K562 (cell line): ENCODE data around the gene PPM1E. TPM values are rescaled to one million over a fixed set of nuclear protein-coding genes. Genes with fewer than 3 reads are reported as not detected.
A peak's percentile ranks its signal among the peaks of the same experiment; 100 is the strongest.

ENCODE experiments used
- ATAC-seq: fragments of 200-7000 bp; cut with Tn5 transposase; 3 replicates; pipeline ENCODE4 v1.9.1; 2020; ENCODE audit warnings: moderate library complexity
- BruUV-seq: library from RNA; stranded (reverse); fragments of 400-500 nt; replicated peaks from 2 replicates; lab custom pipeline; 2021; lab: Mats Ljungman, UMichigan
- CTCF ChIA-PET: fragments of 300-600 bp; formaldehyde crosslinking; extraction: SDS; loops from one replicate; lab custom pipeline; 2021; ENCODE audit warnings: low intra/inter-chr PET ratio; lab: Yijun Ruan, JAX
- POLR2A ChIA-PET: fragments of 300-600, 350-650 bp; sonication (Branson Sonifier 250); formaldehyde crosslinking; extraction: SDS; loops from one replicate; lab custom pipeline; 2021; ENCODE audit warnings: antibody characterized with exemption, inconsistent platforms; lab: Yijun Ruan, JAX
- DNase-seq, 4 experiments: peaks; one replicate each; pipeline versions ENCODE4 v3.0.0 to v3.0.0-alpha.2; 2011 to 2018; ENCODE audit warnings: low spot score in 3 of 4, mixed read lengths in 3 of 4; ENCODE audit errors: extremely low read depth in 1 of 4
- FAIRE-seq: peaks from 2 replicates; lab custom pipeline; 2011; peaks lifted over from hg19 to GRCh38; lab: Jason Lieb, UNC
- H2AFZ ChIP-seq: 2 replicates; pipeline ENCODE4 v1.6.0; 2011; ENCODE audit warnings: low read depth, low read length, control low read depth, inconsistent platforms
- H3K27ac ChIP-seq: fragments of 200-600 bp; 3 replicates; pipeline ENCODE4 v1.8.0; 2011; ENCODE audit warnings: low read depth, mild to moderate bottlenecking, control low read depth, inconsistent platforms, low read length, moderate library complexity, mixed read lengths; ENCODE audit errors: extremely low read depth
- H3K27me3 ChIP-seq, 2 experiments: fragments of 300-600 bp in 1 of 2; 2 replicates in 1 of 2; 3 replicates in 1 of 2; pipeline versions ENCODE4 v1.6.0 to v1.8.0; 2011; ENCODE audit warnings: inconsistent platforms in 2 of 2, low read length in 2 of 2, mild to moderate bottlenecking in 1 of 2, mixed read lengths in 1 of 2, moderate library complexity in 1 of 2; ENCODE audit not compliant: control insufficient read depth in 2 of 2, insufficient read depth in 2 of 2
- H3K36me3 ChIP-seq: fragments of 300-600 bp; 3 replicates; pipeline ENCODE4 v1.8.0; 2011; ENCODE audit warnings: mild to moderate bottlenecking, low read length, inconsistent platforms; ENCODE audit not compliant: control insufficient read depth, insufficient read depth
- H3K4me1 ChIP-seq, 2 experiments: fragments of 200-600 bp in 1 of 2; replicated peaks in 1 of 2; 2 replicates in 1 of 2; 3 replicates in 1 of 2; pipeline versions ENCODE4 v1.5.1 to v1.8.0; 2011; ENCODE audit warnings: inconsistent platforms in 2 of 2, low read length in 2 of 2, mild to moderate bottlenecking in 1 of 2, mixed read lengths in 1 of 2, moderate library complexity in 1 of 2; ENCODE audit not compliant: control insufficient read depth in 2 of 2, insufficient read depth in 2 of 2
- H3K4me2 ChIP-seq: 2 replicates; pipeline ENCODE4 v1.6.1; 2011; ENCODE audit warnings: low read length, control low read depth, inconsistent platforms, mixed read lengths; ENCODE audit not compliant: insufficient read depth
- H3K4me3 ChIP-seq: fragments of 200-600 bp; sonication (generic), shearing (Covaris generic); 2 replicates; pipeline ENCODE4 v1.5.1; 2016; ENCODE audit warnings: control low read depth, inconsistent platforms
- H3K79me2 ChIP-seq: fragments of 200-600 bp; 3 replicates; pipeline ENCODE4 v1.8.0; 2011; ENCODE audit warnings: low read length, inconsistent platforms; ENCODE audit not compliant: control insufficient read depth, insufficient read depth
- H3K9ac ChIP-seq, 2 experiments: 2 replicates each; pipeline versions ENCODE4 v1.6.0 to v1.6.1; 2011; ENCODE audit warnings: low read depth in 2 of 2, low read length in 2 of 2, control low read depth in 1 of 2, inconsistent platforms in 1 of 2, mild to moderate bottlenecking in 1 of 2, mixed read lengths in 1 of 2; ENCODE audit not compliant: insufficient read depth in 1 of 2
- H3K9me1 ChIP-seq: one replicate; pipeline ENCODE4 v1.6.0; 2011; ENCODE audit warnings: inconsistent platforms, mild to moderate bottlenecking, low read length, moderate library complexity; ENCODE audit not compliant: control insufficient read depth, insufficient read depth
- H3K9me3 ChIP-seq: replicated peaks from 2 replicates; pipeline ENCODE4 v1.5.1; 2011; ENCODE audit warnings: low read depth, low read length, inconsistent platforms; ENCODE audit not compliant: control insufficient read depth, insufficient read depth
- H4K20me1 ChIP-seq: replicated peaks from 2 replicates; pipeline ENCODE4 v1.6.1; 2011; ENCODE audit warnings: low read length, inconsistent platforms, mixed read lengths; ENCODE audit not compliant: control insufficient read depth, insufficient read depth
- C11orf30 ChIP-seq: fragments of 450-650 bp; IDR thresholded peaks from 2 replicates; pipeline ENCODE4 v1.6.1; 2016; ENCODE audit warnings: low read depth, mild to moderate bottlenecking
- KDM1A ChIP-seq, 2 experiments: fragments of 450-650 bp; IDR thresholded peaks; 2 replicates each; pipeline ENCODE4 v1.6.1; 2016; ENCODE audit warnings: mild to moderate bottlenecking in 2 of 2
- MAFG ChIP-seq: fragments of 450-650 bp; conservative IDR thresholded peaks from 2 replicates; pipeline ENCODE4 v1.6.1; 2016; ENCODE audit warnings: missing genetic modification characterization, missing compliant biosample characterization
- MEF2D ChIP-seq: conservative IDR thresholded peaks from 2 replicates; pipeline ENCODE4 v1.6.1; 2016; ENCODE audit warnings: low read depth, missing genetic modification characterization, missing compliant biosample characterization
- NR1H2 ChIP-seq: sonication (generic); formaldehyde crosslinking; IDR thresholded peaks from 2 replicates; pipeline ENCODE4 v1.4.0; 2020; ENCODE audit warnings: mild to moderate bottlenecking, missing genetic modification reagents
- NR2C2 ChIP-seq, 2 experiments: fragments of 200-800 bp in 1 of 2; sonication (Bioruptor generic) in 1 of 2; sonication (generic) in 1 of 2; formaldehyde crosslinking in 1 of 2; IDR thresholded peaks; 2 replicates each; pipeline versions ENCODE4 v1.6.1 to v1.8.0; 2016 to 2022; ENCODE audit warnings: mild to moderate bottlenecking in 1 of 2, missing compliant biosample characterization in 1 of 2, missing genetic modification characterization in 1 of 2, missing genetic modification reagents in 1 of 2
- RCOR1 ChIP-seq, 2 experiments: IDR thresholded peaks; 2 replicates each; pipeline ENCODE4 v1.6.1; 2012; ENCODE audit warnings: low read depth in 2 of 2, low read length in 2 of 2, borderline replicate concordance in 1 of 2, improper control_type of control experiment in 1 of 2
- SRSF9 ChIP-seq: fragments of 200-400 bp; formaldehyde crosslinking; IDR thresholded peaks from 2 replicates; pipeline ENCODE4 v1.6.1; 2017; ENCODE audit warnings: low read depth, low read length, borderline replicate concordance
- ZBTB11 ChIP-seq, 3 experiments: fragments of 200-800 bp in 1 of 3; fragments of 250-450 bp in 1 of 3; fragments of 450-650 bp in 1 of 3; sonication (Bioruptor Pico) in 1 of 3; sonication (Bioruptor generic) in 1 of 3; formaldehyde crosslinking in 1 of 3; IDR thresholded peaks; 2 replicates each; pipeline versions ENCODE4 v1.6.1 to v1.8.0; 2016 to 2022; ENCODE audit warnings: mild to moderate bottlenecking in 2 of 3, missing genetic modification characterization in 2 of 3, missing compliant biosample characterization in 1 of 3, moderate library complexity in 1 of 3
- ZNF316 ChIP-seq: fragments of 450-650 bp; IDR thresholded peaks from 2 replicates; pipeline ENCODE4 v1.6.1; 2016
- WGBS: fragments of 100-300 bp; shearing (Covaris generic); methylation state at CpG from one replicate; pipeline ENCODE4 v1.1.6; 2016; ENCODE audit warnings: low coverage, mixed read lengths; ENCODE audit not compliant: insufficient coverage; ENCODE audit errors: missing lambda C conversion rate; 5-methylcytosine and 5-hydroxymethylcytosine counted together
- in situ Hi-C: fragments of 300-500 bp; cut with MboI; formaldehyde crosslinking; loops from 4 replicates; pipeline ENCODE4 v1.15.0; 2018; ENCODE audit warnings: inconsistent platforms, mixed read lengths
- intact Hi-C: fragments of 100-400 bp; cut with micrococcal nuclease; formaldehyde crosslinking; loops from 2 replicates; pipeline ENCODE4 v1.14.2; 2022
- polyA plus RNA-seq, 8 experiments: library from polyadenylated mRNA; depleted of rRNA in 4 of 8; stranded (reverse) in 5 of 8; unstranded in 3 of 8; fragments of >200 nt; fragmentation: Nextera tagmentation in 2 of 8; fragmentation: Illumina TruSeq in 1 of 8; extraction: Ambion mirVana in 2 of 8; extraction: Trizol in 1 of 8; gene quantifications; 2 replicates each; pipeline versions ENCODE4 v1.2.1 to v1.2.3, GENCODE V29; 2011 to 2014; ENCODE audit warnings: inconsistent platforms in 1 of 8, missing spikeins in 1 of 8
- total RNA-seq, 7 experiments: library from RNA; depleted of rRNA in 6 of 7; stranded (reverse); fragments of >200 nt in 6 of 7; fragmentation: Illumina TruSeq in 2 of 7; extraction: Trizol in 2 of 7; gene quantifications; 2 replicates each; pipeline versions ENCODE4 v1.2.1 to v1.2.3, GENCODE V29; 2011 to 2021; ENCODE audit warnings: low replicate concordance in 1 of 7
- TF ChIP-seq, protein P1 (sequence below): fragments of 250-450 bp; sonication (Bioruptor Pico); IDR thresholded peaks from 2 replicates; pipeline ENCODE4 v1.9.0; 2021; ENCODE audit warnings: mild to moderate bottlenecking, inconsistent platforms
- TF ChIP-seq, protein P2 (sequence below), 2 experiments: IDR thresholded peaks in 1 of 2; conservative IDR thresholded peaks in 1 of 2; 2 replicates each; pipeline ENCODE4 v1.6.1; 2016; ENCODE audit warnings: low read depth in 2 of 2, mild to moderate bottlenecking in 1 of 2, missing compliant biosample characterization in 1 of 2, missing genetic modification characterization in 1 of 2, moderate library complexity in 1 of 2

PPM1E gene
- total and polyA plus RNA-seq, 9 of the 15 experiments (the other 6 are each of a cell fraction or from before 2014, with no cell fraction given), result 1.0 to 5.7 (median 4.7) TPM

DNA sequence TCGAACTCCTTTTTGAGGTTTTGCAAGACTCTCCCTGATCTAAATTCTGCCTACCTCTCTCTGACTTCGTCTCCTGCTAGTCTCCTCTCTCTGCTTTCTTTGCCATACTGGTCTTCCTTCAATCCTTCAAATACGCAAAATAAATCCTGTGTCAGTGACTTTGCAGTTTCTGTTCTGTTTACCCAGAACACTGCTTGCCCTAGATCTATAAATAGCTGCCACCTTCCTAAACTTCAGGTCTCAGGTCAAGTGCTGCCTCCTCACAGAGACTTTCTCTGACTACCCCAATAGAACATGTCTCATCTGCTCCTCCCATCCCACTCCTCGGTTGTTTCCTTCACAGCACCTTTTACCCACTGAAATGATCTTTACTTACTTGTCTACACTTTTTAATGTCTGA, 272.1 kb downstream of the PPM1E start:
- ChIA-PET POLR2A (no interaction called here), CTCF (interaction anchor here (0.7 kb wide), 1 partner anchor 76 kb away, joined by 4 read pairs; no protein-coding TSS in a partner anchor)
- H3K79me2 ChIP-seq, result no peaks in the 10 kb centered on the region
- no peak overlapping the region for H2AFZ ChIP-seq
- no peaks in the 10 kb centered on the region for H3K9me1 ChIP-seq
- H3K4me1 ChIP-seq, result peaks cover 0 to 7% of the 10 kb centered on the region in 2 experiments; a peak in 2 of 5 replicates
- peaks cover 61% of the 10 kb centered on the region; the same call in 2 of the 3 replicates for H3K36me3 ChIP-seq
- H3K4me3 ChIP-seq, result no peak overlapping the region
- no peaks in the 10 kb centered on the region for H3K27me3 ChIP-seq
- DNase-seq, result peak in 2 of 4 experiments; percentile 16 to 21
- no peaks in the 10 kb centered on the region for H4K20me1 ChIP-seq
- no peaks in the 10 kb centered on the region for H3K9me3 ChIP-seq
- in situ Hi-C loops, result no loop called here
- peak; percentile 47; the same call in 2 of the 3 replicates for ATAC-seq
- no peak overlapping the region for H3K9ac ChIP-seq
- no peak overlapping the region for H3K4me2 ChIP-seq
- no peak for FAIRE-seq
- intact Hi-C loops, result no loop called here
- no TSS peak for BruUV-seq
- H3K27ac ChIP-seq, result no peak overlapping the region; the same call in 2 of the 3 replicates
- WGBS, result 36% methylated on average over 4 of the region's 4 CpGs
- peak; percentile 86 for TF ChIP-seq MEF2D (tag)
- TF ChIP-seq C11orf30, result peak; percentile 62; the same call in 1 of the 2 replicates
- TF ChIP-seq ZNF316, result 0 out of 2 replicates have a peak, but pooled peaks have one; percentile 50
- TF ChIP-seq, protein P1, sequence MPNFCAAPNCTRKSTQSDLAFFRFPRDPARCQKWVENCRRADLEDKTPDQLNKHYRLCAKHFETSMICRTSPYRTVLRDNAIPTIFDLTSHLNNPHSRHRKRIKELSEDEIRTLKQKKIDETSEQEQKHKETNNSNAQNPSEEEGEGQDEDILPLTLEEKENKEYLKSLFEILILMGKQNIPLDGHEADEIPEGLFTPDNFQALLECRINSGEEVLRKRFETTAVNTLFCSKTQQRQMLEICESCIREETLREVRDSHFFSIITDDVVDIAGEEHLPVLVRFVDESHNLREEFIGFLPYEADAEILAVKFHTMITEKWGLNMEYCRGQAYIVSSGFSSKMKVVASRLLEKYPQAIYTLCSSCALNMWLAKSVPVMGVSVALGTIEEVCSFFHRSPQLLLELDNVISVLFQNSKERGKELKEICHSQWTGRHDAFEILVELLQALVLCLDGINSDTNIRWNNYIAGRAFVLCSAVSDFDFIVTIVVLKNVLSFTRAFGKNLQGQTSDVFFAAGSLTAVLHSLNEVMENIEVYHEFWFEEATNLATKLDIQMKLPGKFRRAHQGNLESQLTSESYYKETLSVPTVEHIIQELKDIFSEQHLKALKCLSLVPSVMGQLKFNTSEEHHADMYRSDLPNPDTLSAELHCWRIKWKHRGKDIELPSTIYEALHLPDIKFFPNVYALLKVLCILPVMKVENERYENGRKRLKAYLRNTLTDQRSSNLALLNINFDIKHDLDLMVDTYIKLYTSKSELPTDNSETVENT (CRISPR knock-in tag), result no peak
- no peak for TF ChIP-seq SRSF9
- no peak for TF ChIP-seq NR2C2 (CRISPR knock-in tag; IDR thresholded peaks at IDR 0.05)
- TF ChIP-seq NR2C2 (tag; IDR thresholded peaks at IDR 0.05), result 0 out of 2 replicates have a peak, but pooled peaks have one; percentile 30
- TF ChIP-seq NR1H2 (CRISPR knock-in tag), result no peak
- peak; percentile 69 to 70 for TF ChIP-seq KDM1A (IDR thresholded peaks at IDR 0.05)
- peak in 1 of 3 experiments; percentile 65; a peak in 1 of 6 replicates for TF ChIP-seq ZBTB11 (CRISPR knock-in tag; IDR thresholded peaks at IDR 0.05)
- TF ChIP-seq, protein P2, sequence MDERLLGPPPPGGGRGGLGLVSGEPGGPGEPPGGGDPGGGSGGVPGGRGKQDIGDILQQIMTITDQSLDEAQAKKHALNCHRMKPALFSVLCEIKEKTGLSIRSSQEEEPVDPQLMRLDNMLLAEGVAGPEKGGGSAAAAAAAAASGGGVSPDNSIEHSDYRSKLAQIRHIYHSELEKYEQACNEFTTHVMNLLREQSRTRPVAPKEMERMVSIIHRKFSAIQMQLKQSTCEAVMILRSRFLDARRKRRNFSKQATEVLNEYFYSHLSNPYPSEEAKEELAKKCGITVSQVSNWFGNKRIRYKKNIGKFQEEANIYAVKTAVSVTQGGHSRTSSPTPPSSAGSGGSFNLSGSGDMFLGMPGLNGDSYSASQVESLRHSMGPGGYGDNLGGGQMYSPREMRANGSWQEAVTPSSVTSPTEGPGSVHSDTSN (CRISPR knock-in tag; IDR thresholded peaks at IDR 0.05; ENCODE audit: low read depth), result no peak
- TF ChIP-seq, protein P2 (tag; conservative IDR thresholded peaks at IDR 0.05; ENCODE audit: low read depth), result peak; percentile 40; the same call in 1 of the 2 replicates
- peak; percentile 70 for TF ChIP-seq MAFG
- peak in 1 of 2 experiments; percentile 27; a peak in 1 of 4 replicates for TF ChIP-seq RCOR1 (IDR thresholded peaks at IDR 0.05; ENCODE audit: borderline replicate concordance in 1 of 2, low read depth in 2 of 2, low read length in 2 of 2)
